Adrenal gland (tissue), 12 donors: ENCODE results near the gene ARID4B. TPM values are rescaled to one million over a fixed set of nuclear protein-coding genes. Genes with fewer than 3 reads are reported as not detected.
A peak's percentile ranks its signal among the peaks of the same experiment; 100 is the strongest.

Experiments
- DNase-seq, 7 donors: peaks; one replicate each; pipeline ENCODE4 v3.0.0-alpha.2; 2019 to 2020
- H3K27ac ChIP-seq, 5 donors: fragments of 200-600 bp; sonication (generic) in 4 of 5; 1 replicate in 3 of 5; 2 replicates in 2 of 5; pipeline versions ENCODE4 v1.5.1 to v1.8.0; 2016 to 2020; ENCODE audit warnings: mild to moderate bottlenecking in 1 of 5
- H3K27me3 ChIP-seq: fragments of 200-600 bp; 2 replicates; pipeline ENCODE4 v1.8.0; 2021
- H3K36me3 ChIP-seq, 2 donors: fragments of 200-600 bp; replicated peaks in 1 of 2; 1 replicate in 1 of 2; 2 replicates in 1 of 2; pipeline versions ENCODE4 v1.5.1 to v1.8.0; 2018 to 2022
- H3K4me1 ChIP-seq, 2 donors: fragments of 200-600 bp; replicated peaks in 1 of 2; 1 replicate in 1 of 2; 2 replicates in 1 of 2; pipeline versions ENCODE4 v1.5.1 to v1.8.0; 2018 to 2021
- H3K4me3 ChIP-seq, 4 donors: fragments of 200-600 bp; sonication (generic) in 3 of 4; one replicate each; pipeline ENCODE4 v1.5.1; 2016 to 2018
- H3K9me3 ChIP-seq, 3 donors: fragments of 200-600 bp; sonication (generic) in 1 of 3; replicated peaks in 1 of 3; 1 replicate in 2 of 3; 2 replicates in 1 of 3; pipeline versions ENCODE4 v1.5.1 to v1.8.0; 2016 to 2021
- CTCF ChIP-seq, 6 experiments: fragments of 450-650 bp in 4 of 6; fragments of 200-600 bp in 2 of 6; sonication (generic) in 1 of 6; IDR thresholded peaks; 1 replicate in 5 of 6; 2 replicates in 1 of 6; pipeline versions ENCODE4 v1.5.1 to v1.8.0; 2016 to 2021; ENCODE audit warnings: antibody characterized with exemption in 6 of 6, mild to moderate bottlenecking in 2 of 6, moderate library complexity in 1 of 6
- POLR2A ChIP-seq, 2 donors: fragments of 450-650 bp; IDR thresholded peaks; one replicate each; pipeline ENCODE4 v1.6.1; 2017; ENCODE audit warnings: antibody characterized with exemption in 2 of 2, mild to moderate bottlenecking in 2 of 2, moderate library complexity in 1 of 2
- WGBS, 4 donors: extraction: QIAGEN DNeasy Blood & Tissue Kit in 2 of 4; methylation state at CpG; one replicate each; pipeline versions ENCODE4 v1.1.5 to v1.1.7; 2013 to 2017; 5-methylcytosine and 5-hydroxymethylcytosine counted together
- intact Hi-C, 2 donors: fragments of 100-400 bp; cut with DNase I; formaldehyde crosslinking; loops; one replicate each; pipeline versions ENCODE4 v1.14.1 to v1.15.0; 2022 to 2023
- polyA plus RNA-seq, 3 donors: library from polyadenylated mRNA; stranded (reverse); fragments of 200-250 nt in 2 of 3; fragments of 350-450 nt in 1 of 3; fragmentation: Illumina TruSeq in 1 of 3; extraction: RNeasy Lipid Tissue Mini Kit (QIAGEN cat#74804) in 1 of 3; gene quantifications; one replicate each; pipeline ENCODE4 v1.2.3, GENCODE V29; 2013 to 2014
- total RNA-seq, 9 donors: library from RNA; depleted of rRNA in 4 of 9; stranded (reverse); fragments of >200 nt in 4 of 9; fragments of 120-200 nt in 1 of 9; fragmentation: NEBNext Ultra II Directional in 1 of 9; extraction: Animal tissue kit (Norgen Biotek cat#: 25700) in 1 of 9; gene quantifications; one replicate each; pipeline versions ENCODE4 v1.1.0 to v1.2.4, GENCODE V29; 2013 to 2023
- donor health status: healthy with polysubstance abuse.
- donor health status: Bipolar disorder and iron deficiency.
- donor health status: DM: yes; HTN: yes; CAD: no.
- donor health status: DM: no; HTN: no; CAD: no.
- donor health status: DM: no; HTN: no; CAD: no.
- donor health status: DM: yes; HTN: yes; CAD: no.

Gene ARID4B
- total and polyA plus RNA-seq, 12 donors, result 12.4 to 44.0 (median 28.1) TPM

GRCh38 chr1:235304549-235305451 is 23.2 kb downstream of the ARID4B start:
- Histone ChIP-seq H3K4me1 (peaks cover 30 to 63% of the 10 kb centered on the region in 2 donors), H3K9me3 (no peaks in the 10 kb centered on the region), H3K36me3 (no peaks in the 10 kb centered on the region), H3K27me3 (no peaks in the 10 kb centered on the region), H3K4me3 (no peak overlapping the region), H3K27ac (peak overlapping the region in 3 of 5 donors; percentile 13 to 30 (median 27))
- no peak for TF ChIP-seq CTCF (IDR thresholded peaks at IDR 0.05)
- no peak for TF ChIP-seq POLR2A (IDR thresholded peaks at IDR 0.05)
- DNase-seq, result no peak
- intact Hi-C loops, result no loop called here
- 31 to 40% (median 36%) methylated on average over 6 of the region's 6 CpGs for WGBS, 4 donors

GRCh38 chr1:235302143-235302542 is 25.8 kb downstream of the ARID4B start:
- DNase-seq, result no peak
- intact Hi-C loops, result no loop called here
- TF ChIP-seq POLR2A (IDR thresholded peaks at IDR 0.05) (no peak), CTCF (IDR thresholded peaks at IDR 0.05) (no peak)
- H3K27ac ChIP-seq, result no peak overlapping the region
- no peaks in the 10 kb centered on the region for H3K27me3 ChIP-seq
- H3K36me3 ChIP-seq, result no peaks in the 10 kb centered on the region
- no peaks in the 10 kb centered on the region for H3K9me3 ChIP-seq
- WGBS, 4 donors, result 54 to 100% (median 69%) methylated on average over 1 of the region's 1 CpG
- no peak overlapping the region for H3K4me3 ChIP-seq
- peaks cover 20 to 71% of the 10 kb centered on the region in 2 donors for H3K4me1 ChIP-seq

GRCh38 chr1:235299169-235299858 is 28.7 kb downstream of the ARID4B start:
- 76 to 82% (median 80%) methylated on average over 10 of the region's 10 CpGs for WGBS, 4 donors

More at GRCh38 chr1:235299169-235299858, 28.7 kb downstream of the ARID4B start:
- Histone ChIP-seq H3K36me3 (no peaks in the 10 kb centered on the region), H3K27me3 (no peaks in the 10 kb centered on the region), H3K9me3 (no peaks in the 10 kb centered on the region), H3K4me3 (no peak overlapping the region), H3K4me1 (peaks cover 8 to 52% of the 10 kb centered on the region in 2 donors), H3K27ac (no peak overlapping the region)
- intact Hi-C loops, result no loop called here
- DNase-seq, result no peak
- TF ChIP-seq CTCF (IDR thresholded peaks at IDR 0.05), result no peak
- no peak for TF ChIP-seq POLR2A (IDR thresholded peaks at IDR 0.05)
